ENCODE data around the gene PGC.

DNA sequence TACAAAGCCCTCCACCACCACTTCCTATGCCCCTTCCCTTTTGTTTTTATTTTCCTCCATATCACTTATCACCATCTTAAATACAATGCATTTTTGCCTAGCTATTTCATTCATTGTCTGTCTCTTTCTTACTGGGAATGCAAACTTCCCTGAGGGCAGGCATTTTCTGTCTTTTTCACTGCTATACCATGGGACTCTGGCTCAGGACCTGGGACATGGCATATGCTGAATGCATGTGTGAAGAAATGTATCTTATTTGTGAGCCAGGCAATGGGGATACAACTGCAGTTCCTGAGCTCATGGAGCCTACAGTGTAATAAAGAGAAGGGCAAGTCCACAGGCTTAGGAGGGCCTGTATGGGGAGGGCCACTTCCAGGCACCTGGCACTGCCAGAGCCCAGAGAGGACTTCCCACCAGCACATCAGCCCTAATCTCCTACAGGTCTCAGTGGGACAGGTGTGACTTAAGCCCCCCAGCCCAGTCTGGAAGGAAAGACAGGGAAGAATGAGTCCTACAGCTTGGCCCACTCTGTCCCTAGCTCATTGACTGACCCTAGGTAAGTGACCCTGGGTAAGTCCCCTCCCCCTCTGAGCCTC, 55.0 kb downstream of the PGC start:
- TF ChIP-seq IRF3 (IDR thresholded peaks at IDR 0.05; ENCODE audit: low read depth, low read length) (no peak), TAF1 (IDR thresholded peaks at IDR 0.05; ENCODE audit: borderline replicate concordance, low read depth, low read length) (no peak), EP300 (IDR thresholded peaks at IDR 0.05; ENCODE audit: borderline replicate concordance in 1 of 2, low read depth in 1 of 2, low read length in 1 of 2) (no peak), SIN3A (IDR thresholded peaks at IDR 0.05; ENCODE audit: borderline replicate concordance, low read depth, low read length) (no peak), MXI1 (IDR thresholded peaks at IDR 0.05; ENCODE audit: low read depth, low read length) (no peak), FOXJ3 (CRISPR knock-in tag; IDR thresholded peaks at IDR 0.05) (no peak), RCOR1 (IDR thresholded peaks at IDR 0.05; ENCODE audit: low read length) (no peak), POLR2AphosphoS5 (IDR thresholded peaks at IDR 0.05; ENCODE audit: low read depth, low read length) (no peak), NRF1 (IDR thresholded peaks at IDR 0.05; ENCODE audit: low read depth, low read length) (no peak), TCF12 (IDR thresholded peaks at IDR 0.05) (no peak), GABPA (IDR thresholded peaks at IDR 0.05; ENCODE audit: low read depth) (no peak), YY1 (IDR thresholded peaks at IDR 0.05; ENCODE audit: low read depth) (no peak)
- TF ChIP-seq, protein P1, sequence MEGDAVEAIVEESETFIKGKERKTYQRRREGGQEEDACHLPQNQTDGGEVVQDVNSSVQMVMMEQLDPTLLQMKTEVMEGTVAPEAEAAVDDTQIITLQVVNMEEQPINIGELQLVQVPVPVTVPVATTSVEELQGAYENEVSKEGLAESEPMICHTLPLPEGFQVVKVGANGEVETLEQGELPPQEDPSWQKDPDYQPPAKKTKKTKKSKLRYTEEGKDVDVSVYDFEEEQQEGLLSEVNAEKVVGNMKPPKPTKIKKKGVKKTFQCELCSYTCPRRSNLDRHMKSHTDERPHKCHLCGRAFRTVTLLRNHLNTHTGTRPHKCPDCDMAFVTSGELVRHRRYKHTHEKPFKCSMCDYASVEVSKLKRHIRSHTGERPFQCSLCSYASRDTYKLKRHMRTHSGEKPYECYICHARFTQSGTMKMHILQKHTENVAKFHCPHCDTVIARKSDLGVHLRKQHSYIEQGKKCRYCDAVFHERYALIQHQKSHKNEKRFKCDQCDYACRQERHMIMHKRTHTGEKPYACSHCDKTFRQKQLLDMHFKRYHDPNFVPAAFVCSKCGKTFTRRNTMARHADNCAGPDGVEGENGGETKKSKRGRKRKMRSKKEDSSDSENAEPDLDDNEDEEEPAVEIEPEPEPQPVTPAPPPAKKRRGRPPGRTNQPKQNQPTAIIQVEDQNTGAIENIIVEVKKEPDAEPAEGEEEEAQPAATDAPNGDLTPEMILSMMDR (IDR thresholded peaks at IDR 0.05), result no peak
